Measurements from ENCODE around the gene SLC37A1.
"Not testable (repeated sequence)": the region's sequence is repeated elsewhere in the genome, so short reads cannot be mapped to it uniquely, and the experiment has no call there.

Gene SLC37A1

GRCh38 chr21:42611852-42612251, 98.2 kb downstream of the SLC37A1 start:
- no peak for TF ChIP-seq CTCF (conservative IDR thresholded peaks at IDR 0.05)

GRCh38 chr21:42612390-42612789, 98.7 kb downstream of the SLC37A1 start:
- no peak overlapping the region for H3K27ac ChIP-seq
- no peak for TF ChIP-seq CTCF (conservative IDR thresholded peaks at IDR 0.05)

More at GRCh38 chr21:42611852-42612251, 98.2 kb downstream of the SLC37A1 start:
- H3K27ac ChIP-seq = no peak overlapping the region

- H3K27ac ChIP-seq = peak overlapping the region; percentile 24; the same call in 1 of the 2 replicates
- no peak for TF ChIP-seq CTCF (conservative IDR thresholded peaks at IDR 0.05)
These were observed 100.1 kb downstream of the SLC37A1 start for GRCh38 chr21:42613756-42614155.

GRCh38 chr21:42614396-42614795, 100.7 kb downstream of the SLC37A1 start:
- no peak for TF ChIP-seq CTCF (conservative IDR thresholded peaks at IDR 0.05)
- peak overlapping the region; percentile 24; the same call in 1 of the 2 replicates for H3K27ac ChIP-seq

- peak overlapping the region; percentile 24; the same call in 1 of the 2 replicates for H3K27ac ChIP-seq
These were observed 101.2 kb downstream of the SLC37A1 start for GRCh38 chr21:42614811-42615351.

GRCh38 chr21:42615377-42615776, 101.7 kb downstream of the SLC37A1 start:
- not testable (repeated sequence) for H3K27ac ChIP-seq

More at GRCh38 chr21:42614811-42615351, 101.2 kb downstream of the SLC37A1 start:
- no peak for TF ChIP-seq CTCF (conservative IDR thresholded peaks at IDR 0.05)

GRCh38 chr21:42615924-42616323, 102.3 kb downstream of the SLC37A1 start:
- H3K27ac ChIP-seq = no peak overlapping the region
- no peak for TF ChIP-seq CTCF (conservative IDR thresholded peaks at IDR 0.05)

GRCh38 chr21:42616446-42616845, 102.8 kb downstream of the SLC37A1 start:
- no peak overlapping the region for H3K27ac ChIP-seq

More at GRCh38 chr21:42616446-42616845, 102.8 kb downstream of the SLC37A1 start:
- no peak for TF ChIP-seq CTCF (conservative IDR thresholded peaks at IDR 0.05)
